ENCODE data around the gene PRR7.

The PRR7 gene

DNA sequence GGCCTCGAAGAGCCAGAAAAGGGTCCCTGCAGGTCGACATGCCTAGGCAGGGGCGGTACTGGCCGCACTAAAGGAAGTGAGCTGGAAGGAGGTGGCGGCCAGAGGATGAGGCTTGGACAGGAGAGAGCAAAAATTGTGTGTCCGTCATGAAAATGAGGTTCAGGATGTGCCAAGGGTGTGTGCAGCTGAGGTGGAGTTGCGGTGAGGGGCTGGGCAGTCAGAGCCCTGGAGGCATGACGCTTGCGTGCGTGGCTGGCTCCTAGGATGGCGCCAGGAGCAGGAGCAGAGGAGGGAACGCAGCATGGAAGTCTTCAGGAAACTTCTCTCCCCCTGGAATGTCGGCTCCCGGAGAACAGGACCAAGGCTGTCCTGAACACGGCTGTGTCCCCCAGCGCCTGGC is 56.3 kb downstream of the PRR7 start:
- DNase-seq: no peak

DNA sequence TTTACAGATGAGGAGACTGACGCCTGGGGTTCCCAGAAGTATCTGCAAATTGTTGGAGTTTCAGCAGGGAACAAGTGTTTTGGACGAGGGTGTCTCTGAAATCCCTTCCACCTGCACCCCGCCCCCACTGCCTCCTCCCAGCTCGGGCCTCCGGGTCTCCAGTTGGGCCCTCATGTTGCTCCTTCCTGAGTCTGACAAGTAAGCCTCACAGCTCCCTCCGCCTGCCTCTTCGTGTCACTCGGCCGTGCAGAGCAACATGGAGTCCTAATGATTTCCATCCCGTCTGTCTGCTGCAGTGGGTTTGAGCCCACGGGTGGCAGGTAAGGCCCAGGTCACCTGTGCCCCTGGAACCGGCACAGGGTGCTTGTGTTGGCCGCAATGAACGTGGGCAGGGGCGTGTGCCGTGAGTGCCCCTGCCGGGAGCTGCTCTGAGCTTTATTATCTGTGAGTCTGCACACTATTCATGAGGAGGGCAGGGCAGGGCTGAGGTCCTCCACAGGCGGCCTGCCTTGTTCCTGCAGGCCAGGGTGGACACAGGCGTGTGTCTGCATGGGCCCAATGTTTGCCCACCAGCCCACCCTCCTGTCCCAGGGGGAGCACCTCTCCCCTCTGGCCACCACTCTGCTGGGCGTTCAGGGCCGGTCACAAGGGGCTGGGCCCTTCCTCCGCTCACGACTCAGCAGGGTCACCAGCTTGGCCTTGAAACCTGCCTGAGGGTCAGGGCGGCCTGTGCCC is 56.9 kb downstream of the PRR7 start:
- no peak for DNase-seq

DNA sequence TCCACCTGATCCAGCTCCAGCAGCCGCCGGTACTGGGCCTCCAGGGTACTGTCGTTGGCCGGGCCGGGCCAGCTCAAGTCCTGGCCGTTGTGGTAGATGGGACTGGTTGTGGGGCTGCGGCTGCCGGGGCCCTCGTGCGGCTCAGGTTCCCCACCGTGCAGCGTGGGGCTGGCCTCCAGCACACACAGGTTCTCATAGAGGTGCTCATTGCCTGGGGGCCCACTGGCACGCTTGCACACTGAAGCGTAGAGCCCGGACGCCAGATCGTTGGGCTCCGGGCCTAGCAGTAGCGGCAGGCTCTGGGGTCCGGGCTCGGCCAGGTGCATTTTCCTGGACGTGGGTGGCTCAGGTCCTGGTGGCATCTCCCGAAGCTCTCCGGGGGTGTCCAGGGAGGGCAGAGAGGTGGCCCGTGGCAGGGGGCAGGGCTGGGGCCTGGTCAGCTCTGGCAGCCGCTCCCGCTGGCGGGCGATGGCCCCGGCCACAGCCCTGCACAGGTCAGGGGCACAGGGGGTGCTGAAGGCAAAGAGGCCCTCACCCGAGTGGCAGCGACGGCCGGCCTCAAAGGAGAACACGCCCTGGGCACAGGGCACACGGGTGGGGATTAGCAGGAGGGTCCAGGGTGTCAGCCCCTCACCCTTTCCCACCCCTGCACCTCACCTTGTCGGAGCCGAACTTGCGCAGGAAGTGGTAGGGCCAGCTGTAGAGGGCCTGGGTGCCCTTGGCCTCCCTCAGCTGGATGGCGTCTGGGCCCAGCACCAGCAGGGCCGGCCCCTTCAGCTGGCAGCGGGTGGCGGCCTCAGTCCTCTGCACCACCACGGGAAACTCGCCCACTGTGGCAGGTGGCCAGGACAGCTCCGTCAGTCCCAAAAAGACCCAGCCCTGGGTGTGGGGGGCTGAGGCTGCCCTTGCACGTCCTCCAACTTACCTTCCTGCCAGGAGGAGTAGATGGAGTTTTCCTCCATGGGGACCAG is 57.8 kb downstream of the PRR7 start:
- DNase-seq: no peak

DNA sequence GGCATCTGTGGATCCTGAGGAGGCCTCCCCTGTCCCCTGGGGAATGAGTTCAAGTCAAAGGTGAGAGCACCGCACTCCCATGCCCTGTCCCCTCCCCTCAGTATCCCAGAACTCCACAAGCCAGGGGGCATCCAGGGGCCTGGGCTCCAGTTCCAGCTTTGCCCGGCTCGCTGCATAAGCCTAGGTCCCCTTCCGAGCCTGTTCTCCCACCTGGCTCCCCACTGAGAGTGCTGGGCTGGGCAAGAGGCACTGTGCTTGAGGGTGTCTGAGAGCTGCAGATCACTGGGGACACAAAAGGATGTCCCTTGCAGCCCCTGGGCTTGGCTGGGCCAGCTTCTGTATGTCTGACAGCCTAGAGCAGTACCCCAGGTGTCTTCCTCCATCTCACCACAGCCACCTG is 58.5 kb downstream of the PRR7 start:
- no peak for DNase-seq
